NCI-H1417 (cell line): ENCODE results near the gene ERC1.
A peak's percentile ranks its signal among the peaks of the same experiment; 100 is the strongest.

Experiments
- DNase-seq, 3 experiments: peaks; one replicate each; lab custom pipeline; 2025; lab: John Stamatoyannopoulos, UW

The ERC1 gene

DNA sequence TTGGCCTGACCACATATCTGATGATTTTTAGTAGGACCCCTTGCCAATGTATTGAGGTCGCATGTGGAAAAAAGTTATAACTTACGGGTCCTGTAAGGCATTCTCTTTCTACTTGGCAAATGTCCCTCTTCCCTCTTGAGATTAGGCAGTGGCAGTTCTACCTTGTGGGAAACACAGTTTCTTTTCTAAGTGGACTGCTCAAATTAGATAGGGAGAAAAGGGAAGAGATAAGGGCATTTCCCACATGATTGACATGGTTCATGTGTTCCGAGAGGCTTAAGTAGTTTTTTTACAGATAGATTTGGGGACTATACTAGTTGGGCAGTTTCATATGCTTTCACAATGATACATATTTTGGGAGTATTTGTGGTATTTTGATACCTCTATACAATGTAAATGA is 448.7 kb downstream of the ERC1 start:
- DNase-seq: no peak

DNA sequence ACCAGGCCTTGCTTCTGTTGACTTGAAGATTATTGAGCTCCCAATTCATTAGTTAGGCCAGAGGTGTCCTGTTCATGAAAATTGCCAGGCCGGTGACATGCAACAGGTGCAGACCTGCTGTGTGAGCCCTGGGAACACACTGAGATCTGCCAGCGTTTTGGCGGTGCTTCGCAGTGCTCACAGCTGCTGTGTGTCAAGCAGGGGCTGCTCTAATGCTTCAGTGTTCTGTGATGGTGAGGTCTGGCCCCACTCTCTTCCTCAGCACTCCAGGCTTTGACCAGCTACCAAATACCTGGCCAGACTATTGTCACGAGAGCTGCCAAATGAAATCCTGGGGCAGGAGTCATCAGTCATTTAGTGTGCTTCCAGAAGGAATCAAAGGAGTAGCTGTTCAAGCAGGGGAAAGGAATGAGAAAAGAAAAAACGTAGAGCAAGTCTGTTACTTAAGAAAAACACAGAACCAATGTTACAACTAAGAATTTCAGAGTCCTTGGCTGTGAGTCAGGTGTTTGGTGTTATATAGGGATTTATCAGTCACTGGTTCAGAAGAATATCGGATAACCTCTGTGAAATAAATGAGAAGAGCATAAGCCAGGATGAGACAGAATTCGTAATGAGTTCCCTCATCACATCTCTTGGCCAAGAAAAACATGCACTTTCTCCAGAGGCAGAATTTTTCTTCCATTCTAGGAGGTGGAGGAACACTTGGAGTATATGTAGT is 452.6 kb downstream of the ERC1 start:
- no peak for DNase-seq

DNA sequence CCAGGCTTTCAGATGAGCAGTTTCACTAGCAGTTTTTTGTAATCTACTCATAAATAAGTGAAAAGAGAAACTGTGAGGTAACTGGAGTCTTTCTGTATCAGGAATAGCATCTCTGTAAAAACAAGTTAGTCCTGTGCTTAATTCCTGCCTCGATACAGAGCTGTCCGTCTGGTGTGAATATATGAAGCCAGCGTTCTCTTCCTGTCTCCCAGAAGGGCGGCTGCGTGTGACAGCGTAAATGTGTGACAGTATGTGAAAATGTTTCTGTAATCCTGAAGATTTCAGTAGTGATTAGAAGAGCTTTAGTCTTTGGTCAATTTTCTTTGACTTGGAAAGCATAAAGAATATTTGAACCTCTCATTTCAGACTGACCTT is 453.1 kb downstream of the ERC1 start:
- DNase-seq: no peak

DNA sequence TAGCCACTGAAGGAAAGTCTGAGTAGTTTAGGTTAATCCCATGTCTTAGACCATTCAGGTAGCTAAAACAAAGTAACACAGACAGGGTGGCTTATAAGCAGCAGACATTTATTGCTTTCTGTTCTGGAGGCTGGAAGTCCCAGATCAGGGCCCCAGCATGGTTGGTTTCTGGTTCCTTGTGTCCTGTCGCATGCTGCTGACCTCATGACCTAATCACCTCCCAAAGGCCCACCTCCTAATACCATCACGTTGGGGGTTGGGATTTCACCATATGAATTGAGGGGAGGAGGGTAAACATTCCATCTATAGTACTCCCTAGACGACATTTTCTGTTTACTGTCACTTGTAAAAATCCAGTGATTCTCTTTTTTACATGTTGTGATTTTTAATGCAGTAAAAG is 454.8 kb downstream of the ERC1 start:
- no peak for DNase-seq

DNA sequence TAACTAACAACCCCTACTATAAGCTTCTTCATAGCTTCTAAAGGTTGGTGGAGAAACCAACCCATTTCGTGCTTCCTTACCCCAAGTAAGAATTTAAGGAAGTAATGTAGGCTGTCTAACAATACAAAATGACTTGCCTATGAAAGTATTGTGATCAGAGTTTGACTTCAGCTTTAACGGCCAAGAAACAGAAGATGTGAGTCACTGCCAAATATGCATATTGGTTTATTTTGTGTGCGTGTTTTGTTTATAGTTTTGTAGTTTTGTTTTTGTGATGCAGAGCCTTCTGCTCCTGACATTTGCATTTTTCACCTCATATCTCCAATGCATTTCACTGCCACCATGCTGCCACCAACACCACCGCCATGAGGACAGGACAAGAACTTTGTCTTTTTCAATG is 457.3 kb downstream of the ERC1 start:
- DNase-seq: no peak

DNA sequence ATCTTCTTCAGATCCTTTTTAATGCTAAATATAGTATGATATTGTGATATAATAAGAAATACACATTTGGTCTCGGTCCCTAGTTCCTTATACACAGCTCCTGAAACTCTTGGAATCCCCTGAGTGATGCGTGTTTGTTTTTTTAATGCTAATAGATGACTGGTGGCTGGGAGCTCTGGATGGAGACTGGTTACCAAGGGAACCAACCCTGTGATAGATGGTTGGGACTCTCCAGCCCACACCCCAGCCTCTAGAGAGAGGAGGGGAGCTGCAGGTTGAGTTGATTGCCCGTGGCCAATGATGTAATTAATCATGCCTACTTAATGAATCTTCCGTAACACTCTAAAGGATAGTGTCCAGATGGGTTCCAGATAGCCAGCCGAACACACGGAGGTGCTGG is 462.8 kb downstream of the ERC1 start:
- DNase-seq: peak in 2 of 3 experiments; percentile 42 to 73

DNA sequence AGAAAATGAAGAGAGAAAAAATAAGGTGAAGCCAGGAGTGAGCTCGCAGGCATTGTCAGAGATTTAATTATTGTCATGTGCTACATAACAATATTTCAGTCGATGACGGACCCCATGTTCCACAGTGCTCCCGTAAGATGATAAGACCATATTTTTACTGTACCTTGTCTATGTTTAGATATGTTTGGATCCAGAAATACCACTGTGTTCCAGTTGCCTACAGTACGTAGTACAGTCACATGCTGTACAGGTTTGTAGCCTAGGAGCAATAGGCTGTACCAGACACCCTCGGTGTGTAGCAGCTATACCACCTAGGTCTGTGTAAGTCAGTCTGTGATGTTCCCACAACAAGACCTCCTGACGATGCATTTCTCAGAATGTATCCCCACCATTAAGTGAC is 465.9 kb downstream of the ERC1 start:
- DNase-seq: no peak

DNA sequence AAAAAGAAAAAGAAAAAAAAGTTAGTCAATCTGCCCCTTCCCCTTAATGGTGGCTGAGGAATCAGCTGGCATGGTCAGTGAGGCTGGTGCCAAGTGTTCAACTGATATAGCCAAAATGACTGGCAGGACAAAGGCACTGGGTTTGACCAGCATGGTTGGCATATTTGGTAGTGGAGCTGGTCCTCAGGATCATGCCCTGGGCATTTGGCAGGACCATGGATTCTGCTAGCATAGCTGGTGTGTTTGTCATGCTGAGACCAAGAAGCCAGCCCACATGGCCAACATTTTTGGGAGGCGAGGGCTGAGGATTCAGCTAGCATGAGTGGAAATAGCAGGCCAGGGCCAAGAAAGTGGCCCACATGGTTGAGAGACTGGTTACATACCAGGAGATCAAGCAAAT is 466.9 kb downstream of the ERC1 start:
- no peak for DNase-seq

DNA sequence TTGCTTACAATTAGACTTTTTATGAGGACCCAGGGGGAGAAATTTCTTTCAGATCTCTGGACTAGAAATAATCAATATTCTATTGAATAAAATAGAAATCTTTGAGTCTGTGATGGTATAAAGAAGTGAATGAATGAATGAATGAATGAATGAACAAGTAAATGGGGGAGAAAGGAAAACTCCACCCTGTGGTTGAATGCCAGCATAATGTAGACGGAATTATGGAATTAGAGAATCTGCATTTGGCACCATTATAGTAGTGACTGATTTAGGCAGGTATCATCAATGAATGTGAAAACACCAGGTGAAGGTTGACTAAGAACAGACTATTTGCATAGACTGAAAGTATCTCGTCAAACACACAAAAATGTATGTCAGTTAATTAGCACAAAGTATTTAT is 468.3 kb downstream of the ERC1 start:
- no peak for DNase-seq

DNA sequence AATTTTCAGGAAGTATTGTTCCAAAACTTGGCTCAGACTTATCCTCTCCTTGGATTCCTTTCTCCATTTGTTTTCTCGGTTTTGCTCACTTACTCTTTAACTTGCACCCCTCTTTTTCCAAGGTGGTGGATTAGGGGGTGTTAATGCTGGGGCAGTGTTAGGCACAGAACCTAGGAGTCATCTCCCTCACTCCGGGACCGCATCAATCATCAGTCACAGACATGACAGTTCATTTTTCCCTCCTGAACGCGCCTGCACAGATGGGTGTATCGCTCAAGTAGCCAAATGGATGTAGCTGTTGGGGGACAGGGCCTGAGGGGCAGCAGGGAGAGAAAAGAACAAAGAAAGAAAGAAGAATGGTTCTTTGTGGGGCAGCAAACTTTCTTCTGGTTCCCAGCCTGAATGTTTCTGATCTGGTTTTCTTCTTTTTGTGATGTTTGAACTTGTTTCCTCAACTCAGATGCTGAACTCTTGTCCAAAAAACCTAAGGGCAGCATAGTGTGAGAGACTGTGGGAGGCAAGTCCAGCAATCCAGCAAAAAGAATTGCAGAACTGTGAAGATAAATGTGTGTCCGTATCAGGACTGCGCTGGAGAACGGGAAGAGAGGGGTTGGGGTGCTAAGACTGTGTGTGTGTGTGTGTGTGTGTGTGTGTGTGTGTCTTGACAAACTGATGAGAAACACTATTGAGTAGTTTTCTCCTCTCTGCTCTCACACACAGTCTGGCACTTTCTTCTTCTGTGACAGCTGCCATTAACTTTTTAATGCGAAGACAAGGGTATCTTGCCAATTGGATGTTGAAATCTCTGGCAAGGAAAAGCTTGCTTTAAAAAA is 472.3 kb downstream of the ERC1 start:
- no peak for DNase-seq

DNA sequence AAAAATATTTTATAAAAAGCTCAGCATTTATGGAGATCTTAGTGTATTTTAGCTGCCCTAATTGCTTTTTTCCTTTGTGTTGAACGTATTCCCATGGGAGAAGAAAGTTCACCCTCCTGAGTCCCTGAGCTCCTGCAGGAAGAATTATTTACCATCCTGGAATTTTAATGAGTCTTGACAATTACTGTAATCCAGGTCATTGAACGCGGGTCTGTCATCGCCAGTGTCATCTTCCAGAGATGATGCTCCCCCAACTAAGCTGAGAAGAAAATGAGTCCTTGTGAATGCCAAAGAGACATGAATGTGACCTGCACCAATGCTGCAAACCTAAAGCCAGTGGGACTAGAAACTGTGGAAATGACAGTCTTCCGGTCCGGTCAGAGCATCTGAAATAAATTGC is 473.9 kb downstream of the ERC1 start:
- DNase-seq: no peak

DNA sequence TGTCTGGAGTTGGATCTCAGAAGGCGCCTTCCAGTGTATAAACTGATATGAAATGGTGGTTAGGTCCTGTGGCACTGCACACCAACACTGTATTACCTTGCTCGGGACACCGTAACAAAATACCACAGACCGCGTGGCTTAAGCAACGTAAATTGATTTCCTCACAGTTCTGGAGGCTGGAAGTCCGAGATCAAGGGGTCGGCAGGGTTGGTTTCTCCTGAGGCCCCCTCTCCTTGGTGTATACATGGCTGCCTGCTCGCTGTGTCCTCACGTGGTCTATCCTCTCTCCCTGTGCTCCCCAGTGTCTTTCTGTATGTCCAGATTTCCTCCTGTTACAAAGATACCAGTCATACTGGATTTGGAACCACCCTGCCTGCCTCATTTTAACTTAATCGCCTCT is 475.0 kb downstream of the ERC1 start:
- DNase-seq: no peak

DNA sequence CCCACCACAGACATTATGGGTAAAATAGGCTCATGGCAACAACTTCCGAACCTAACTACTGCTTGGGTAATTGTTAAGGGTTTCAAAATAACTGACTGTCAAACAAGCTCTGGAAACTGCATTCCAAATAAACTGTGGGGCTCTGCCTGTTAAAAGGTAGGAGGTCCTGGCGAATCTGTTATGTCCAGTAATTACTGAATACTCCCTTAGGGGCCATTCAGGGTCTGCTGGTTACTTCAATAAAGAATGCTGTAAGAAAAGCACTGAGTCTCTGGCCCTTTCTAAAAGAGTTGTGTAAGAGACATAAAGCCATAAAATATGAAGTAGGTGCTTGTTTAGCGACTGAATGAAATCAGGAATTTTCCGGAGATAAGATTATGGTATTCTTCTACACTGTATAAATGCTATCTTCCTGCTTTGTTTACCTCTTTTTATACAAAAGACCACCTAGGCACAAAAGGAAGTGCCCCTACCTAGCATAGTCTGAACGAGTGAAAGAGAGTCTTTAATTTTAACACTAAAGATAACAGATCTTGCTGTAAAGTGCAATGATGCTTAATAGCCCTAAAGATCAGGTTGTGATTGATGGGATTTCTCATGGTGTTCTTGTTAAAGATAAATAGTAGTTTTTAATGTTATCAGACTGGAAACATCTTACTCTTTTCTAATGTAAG is 475.6 kb downstream of the ERC1 start:
- DNase-seq: no peak

DNA sequence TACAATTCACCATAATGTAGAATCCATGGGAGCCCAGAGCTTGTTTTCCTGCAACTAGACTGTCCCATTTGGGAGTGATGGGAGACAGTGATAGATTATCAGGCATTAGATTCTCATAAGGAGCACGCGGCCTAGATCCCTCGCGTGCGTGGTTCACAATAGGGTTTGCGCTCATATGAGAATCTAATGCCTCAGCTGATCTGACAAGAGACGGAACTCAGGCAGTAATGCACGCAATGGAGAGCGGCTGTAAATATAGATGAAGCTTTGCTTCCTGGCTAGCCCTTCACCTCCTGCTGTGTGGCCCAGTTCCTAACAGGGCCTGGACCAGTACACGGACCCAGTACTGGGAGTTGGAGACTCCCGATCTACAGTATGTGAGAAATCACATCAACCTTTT is 476.7 kb downstream of the ERC1 start:
- DNase-seq: no peak

DNA sequence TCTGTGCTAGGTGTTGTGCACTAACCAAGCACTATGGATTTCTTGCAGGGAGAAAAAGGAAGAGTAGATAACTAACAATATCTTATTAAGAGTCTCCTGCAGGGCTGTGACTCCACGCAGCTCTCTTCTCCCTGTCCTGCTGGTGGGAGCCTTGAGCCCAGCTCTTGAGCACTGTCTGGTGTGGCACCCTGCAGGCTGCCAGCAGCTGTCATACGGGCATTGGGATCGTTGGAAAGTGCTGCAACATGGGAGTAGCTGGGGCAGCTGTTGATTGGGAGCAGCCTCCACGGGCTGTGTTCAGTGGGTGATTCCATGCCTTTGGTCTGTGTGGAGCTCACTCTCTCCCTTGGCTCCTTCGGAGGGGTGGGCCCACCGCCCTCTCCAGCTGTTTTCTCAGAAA is 478.0 kb downstream of the ERC1 start:
- DNase-seq: peak in 1 of 3 experiments; percentile 9

DNA sequence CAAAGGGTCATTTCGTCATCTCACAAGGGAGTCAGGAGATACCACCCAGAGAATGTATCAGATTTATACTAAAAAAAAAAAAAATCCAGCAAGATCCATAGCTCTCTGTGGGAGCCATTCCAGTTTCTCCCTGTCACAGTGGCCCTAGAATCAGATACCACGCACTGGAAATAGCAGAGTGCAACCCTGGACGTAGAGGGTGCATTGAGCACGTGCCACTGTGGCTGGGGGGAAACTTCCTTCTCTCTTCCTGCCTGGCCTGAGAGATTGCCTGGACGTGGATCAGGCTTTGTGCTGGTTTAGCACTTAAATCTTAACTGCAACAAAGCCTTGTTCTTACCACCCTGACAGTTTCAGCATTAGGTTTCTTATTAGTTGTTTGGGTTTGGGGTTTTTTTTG is 479.0 kb downstream of the ERC1 start:
- DNase-seq: no peak

DNA sequence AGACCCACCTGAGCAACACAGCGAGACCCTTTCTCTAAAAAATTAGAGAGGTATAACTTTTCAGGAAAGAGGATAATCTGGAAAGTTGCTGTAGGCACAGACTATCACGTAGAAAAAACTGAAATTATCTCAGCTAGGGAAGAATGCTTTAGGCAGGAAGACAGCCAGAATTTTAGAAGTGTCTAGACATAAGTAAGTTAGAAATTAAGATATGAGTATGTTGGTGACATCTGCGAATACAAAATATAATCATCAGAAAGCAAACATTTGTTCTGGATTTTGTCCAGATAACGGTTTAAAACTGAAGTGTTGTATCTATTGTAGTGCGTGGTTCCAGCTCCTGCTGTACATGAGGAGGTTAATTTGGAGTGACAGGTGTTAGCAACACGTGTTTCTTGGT is 480.2 kb downstream of the ERC1 start:
- no peak for DNase-seq

DNA sequence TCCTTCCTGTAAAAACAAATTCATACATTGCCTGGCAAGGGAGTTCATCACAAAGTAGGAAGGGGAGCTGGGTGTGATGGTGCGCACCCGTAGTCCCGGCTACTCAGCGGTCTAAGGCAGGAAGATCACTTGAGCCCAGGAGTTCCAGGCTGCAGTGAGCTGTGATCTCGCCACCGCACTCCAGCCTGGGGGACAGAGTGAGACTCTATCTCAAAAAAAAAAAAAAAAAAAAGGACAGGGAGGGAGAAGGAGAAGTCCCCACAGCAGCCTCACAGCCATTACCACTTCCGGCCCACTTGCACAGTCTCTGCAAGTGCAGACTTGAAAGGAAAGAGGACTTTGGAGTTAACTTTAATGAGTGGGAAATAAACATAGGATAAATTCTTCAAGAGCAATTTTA is 482.4 kb downstream of the ERC1 start:
- no peak for DNase-seq

DNA sequence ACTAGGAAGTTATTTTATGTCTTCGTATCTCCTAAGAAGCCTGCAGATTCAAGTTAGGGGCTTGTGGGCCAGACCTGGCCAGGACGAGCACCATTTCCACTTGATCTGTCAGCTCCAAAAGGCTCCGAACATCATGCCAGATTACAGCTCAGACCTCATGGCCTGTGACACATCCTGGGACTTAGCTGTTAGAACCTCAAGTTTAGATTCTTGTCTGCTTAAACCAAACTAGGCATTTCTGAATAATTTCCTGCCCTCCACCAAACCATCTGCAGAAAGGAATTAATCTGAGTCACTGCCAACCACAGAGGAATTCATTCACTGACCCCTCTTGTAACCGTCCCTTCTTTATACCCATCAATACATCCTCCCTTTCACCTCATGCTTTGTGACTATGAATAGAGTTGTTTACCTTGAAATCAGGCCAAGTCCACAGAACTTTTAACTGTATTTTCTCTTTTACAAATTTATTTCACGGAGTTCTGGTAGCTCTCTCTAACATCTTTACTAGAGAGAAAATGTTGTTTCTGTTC is 483.1 kb downstream of the ERC1 start:
- DNase-seq: no peak

DNA sequence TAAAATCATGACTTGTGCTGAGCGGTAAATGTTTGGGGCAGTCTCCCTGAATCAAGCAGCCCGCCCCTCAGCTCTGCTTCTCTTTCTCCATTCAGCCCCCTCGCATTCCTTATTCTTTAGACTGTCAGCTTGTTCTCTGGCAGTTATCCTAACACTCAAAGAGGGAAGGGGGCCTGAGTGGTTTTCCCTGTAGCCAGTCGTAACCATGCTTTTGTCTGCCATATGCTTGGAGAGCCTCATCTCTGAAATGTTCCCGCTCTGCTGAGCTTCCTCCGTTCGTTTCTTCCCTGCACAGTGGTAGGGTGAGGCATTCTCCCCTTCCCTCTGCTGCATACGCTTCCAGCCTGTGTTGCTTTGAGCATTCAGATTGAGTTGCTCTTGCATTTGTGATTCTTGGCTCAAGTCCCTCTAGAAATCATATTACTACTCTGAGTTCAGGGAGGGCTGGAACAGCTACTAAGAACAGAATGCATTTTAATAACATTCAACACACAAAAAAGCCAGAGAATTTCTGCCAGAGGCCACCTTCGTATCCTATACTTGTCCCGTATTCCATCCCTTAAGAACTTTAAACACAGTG is 483.6 kb downstream of the ERC1 start:
- no peak for DNase-seq

DNA sequence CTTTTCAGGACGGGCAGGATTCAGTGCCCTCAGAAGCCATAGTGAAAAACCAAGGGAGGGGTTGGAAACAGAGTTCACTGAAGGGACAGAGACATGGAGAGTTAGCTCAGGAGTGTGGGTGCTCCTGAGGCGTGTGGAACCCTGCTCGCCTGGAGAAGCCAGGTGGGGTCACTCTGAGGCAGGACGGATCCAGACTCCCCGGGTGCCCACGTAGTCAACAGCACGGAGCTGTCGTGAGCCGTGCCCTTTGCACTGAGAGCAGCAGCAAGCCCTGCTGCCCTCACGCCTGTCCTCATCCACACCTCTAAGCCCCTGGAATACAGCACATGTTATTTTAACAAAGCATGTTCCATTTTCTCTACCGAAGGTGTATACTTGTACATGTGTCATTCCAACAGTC is 488.6 kb downstream of the ERC1 start:
- no peak for DNase-seq

DNA sequence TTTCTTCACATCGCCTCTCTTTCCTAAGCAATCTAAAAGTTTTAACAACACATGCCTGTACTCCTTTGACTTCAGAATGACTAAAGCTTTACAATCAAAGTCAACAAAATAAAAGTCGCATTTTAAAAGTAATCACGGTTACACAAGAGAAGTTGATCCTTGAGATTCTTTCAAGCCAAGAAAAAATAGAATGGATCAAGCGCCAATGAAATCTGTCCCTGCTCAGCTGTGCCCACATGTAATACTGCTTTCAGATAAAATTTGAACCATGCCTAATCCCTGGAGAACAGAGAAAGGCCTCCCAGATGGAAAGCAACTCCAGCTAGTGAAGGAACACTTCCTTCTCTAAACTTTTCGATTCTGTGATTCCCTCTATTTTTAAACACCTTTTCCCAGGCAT is 490.3 kb downstream of the ERC1 start:
- no peak for DNase-seq

DNA sequence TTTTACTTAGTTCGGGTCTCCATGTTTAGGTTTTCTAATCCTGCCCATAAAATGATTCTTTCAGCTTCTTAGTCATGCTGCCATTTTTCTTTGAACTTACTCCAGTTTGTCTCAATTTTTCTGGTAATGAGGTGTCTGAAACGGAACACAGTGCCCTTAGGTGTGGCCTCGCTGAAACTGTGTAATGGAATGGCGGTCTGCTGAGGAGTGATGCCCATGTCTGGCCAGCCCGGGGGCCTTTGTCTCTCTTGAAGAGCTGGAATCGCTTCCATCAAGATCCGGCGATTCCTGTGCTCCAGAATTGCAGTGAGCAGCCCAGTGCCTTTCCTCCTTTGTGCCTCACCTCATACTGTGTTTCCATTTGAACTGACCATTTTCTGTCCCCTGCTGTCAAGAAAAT is 490.9 kb downstream of the ERC1 start:
- no peak for DNase-seq
